Astrocyte (in vitro differentiated cells and primary cell): ENCODE results near the gene SPAG8.

ENCODE experiments used
- CTCF ChIP-seq: IDR thresholded peaks from 2 replicates; pipeline ENCODE4 v1.5.1; 2011; ENCODE audit warnings: low read depth, mild to moderate bottlenecking, inconsistent platforms, low read length, moderate library complexity; ENCODE audit not compliant: insufficient read depth
- EZH2 ChIP-seq: IDR thresholded peaks from 2 replicates; pipeline ENCODE4 v1.6.1; 2012; ENCODE audit warnings: mild to moderate bottlenecking, low read length, inconsistent platforms; ENCODE audit not compliant: insufficient read depth

GRCh38 chr9:35813434-35814105, 1.5 kb upstream of the SPAG8 start:
- TF ChIP-seq CTCF, result peak; percentile 31
- no peak for TF ChIP-seq EZH2
